Nephron progenitor cell (in vitro differentiated cells): ENCODE results near the gene HTT-AS.

Experiments
- DNase-seq: peaks from one replicate; pipeline ENCODE4 v3.0.0; 2021
- H3K27ac Mint-ChIP-seq: 2 replicates; pipeline ENCODE4 v1.8.0; 2021; ENCODE audit warnings: mild to moderate bottlenecking, moderate library complexity, mixed read lengths
- H3K27me3 Mint-ChIP-seq: 2 replicates; pipeline ENCODE4 v1.8.0; 2021; ENCODE audit warnings: mild to moderate bottlenecking, low read depth, mixed read lengths; ENCODE audit not compliant: poor library complexity
- H3K36me3 Mint-ChIP-seq: 2 replicates; pipeline ENCODE4 v1.8.0; 2021; ENCODE audit warnings: low read depth, mixed read lengths
- H3K4me1 Mint-ChIP-seq: 2 replicates; pipeline ENCODE4 v1.8.0; 2021; ENCODE audit warnings: mixed read lengths
- H3K4me3 Mint-ChIP-seq: 2 replicates; pipeline ENCODE4 v1.8.0; 2021; ENCODE audit warnings: mild to moderate bottlenecking, moderate library complexity, mixed read lengths
- H3K9me3 Mint-ChIP-seq: 2 replicates; pipeline ENCODE4 v1.8.0; 2021; ENCODE audit warnings: mild to moderate bottlenecking, moderate library complexity, mixed read lengths
- TF ChIP-seq, protein P1 (sequence below): fragments of 200-600 bp; sonication (generic); IDR thresholded peaks from 2 replicates; pipeline ENCODE4 v1.5.0; 2021; ENCODE audit warnings: antibody characterized with exemption

Gene HTT-AS

DNA sequence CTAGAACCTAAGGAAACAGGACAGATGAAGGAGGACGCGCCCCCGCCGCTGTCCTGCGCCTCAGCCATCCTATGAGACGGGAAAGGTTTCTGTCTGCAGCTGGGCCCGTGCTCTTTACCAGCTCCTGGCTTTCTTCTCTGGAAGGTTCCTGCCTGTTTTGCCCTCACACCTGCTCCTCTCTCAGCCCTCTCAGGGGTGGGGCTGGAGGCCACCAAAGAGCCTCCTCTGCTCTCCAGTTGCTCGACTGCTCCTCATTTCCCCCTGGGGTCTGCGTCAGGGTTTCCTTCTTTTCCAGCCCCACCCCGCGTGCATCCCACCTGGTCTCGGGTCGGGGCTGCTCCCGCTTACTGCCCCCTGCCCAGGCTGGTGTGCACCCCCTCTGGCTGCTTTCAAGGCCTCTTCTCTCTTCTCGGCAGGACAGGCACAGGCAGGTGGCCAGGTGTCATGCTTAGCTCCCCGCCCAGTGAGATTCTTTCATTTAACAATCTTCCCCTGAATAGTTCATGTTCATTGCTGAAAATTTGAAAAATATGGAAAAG lies 4.6 kb downstream of the HTT-AS start:
- H3K4me3 Mint-ChIP-seq: no peak overlapping the region
- no peaks in the 10 kb centered on the region for H3K36me3 Mint-ChIP-seq
- DNase-seq: no peak
- H3K27me3 Mint-ChIP-seq: peaks cover 24% of the 10 kb centered on the region
- peaks cover 9% of the 10 kb centered on the region for H3K9me3 Mint-ChIP-seq
- H3K27ac Mint-ChIP-seq: no peak overlapping the region
- TF ChIP-seq, protein P1, sequence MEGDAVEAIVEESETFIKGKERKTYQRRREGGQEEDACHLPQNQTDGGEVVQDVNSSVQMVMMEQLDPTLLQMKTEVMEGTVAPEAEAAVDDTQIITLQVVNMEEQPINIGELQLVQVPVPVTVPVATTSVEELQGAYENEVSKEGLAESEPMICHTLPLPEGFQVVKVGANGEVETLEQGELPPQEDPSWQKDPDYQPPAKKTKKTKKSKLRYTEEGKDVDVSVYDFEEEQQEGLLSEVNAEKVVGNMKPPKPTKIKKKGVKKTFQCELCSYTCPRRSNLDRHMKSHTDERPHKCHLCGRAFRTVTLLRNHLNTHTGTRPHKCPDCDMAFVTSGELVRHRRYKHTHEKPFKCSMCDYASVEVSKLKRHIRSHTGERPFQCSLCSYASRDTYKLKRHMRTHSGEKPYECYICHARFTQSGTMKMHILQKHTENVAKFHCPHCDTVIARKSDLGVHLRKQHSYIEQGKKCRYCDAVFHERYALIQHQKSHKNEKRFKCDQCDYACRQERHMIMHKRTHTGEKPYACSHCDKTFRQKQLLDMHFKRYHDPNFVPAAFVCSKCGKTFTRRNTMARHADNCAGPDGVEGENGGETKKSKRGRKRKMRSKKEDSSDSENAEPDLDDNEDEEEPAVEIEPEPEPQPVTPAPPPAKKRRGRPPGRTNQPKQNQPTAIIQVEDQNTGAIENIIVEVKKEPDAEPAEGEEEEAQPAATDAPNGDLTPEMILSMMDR: no peak
- peaks cover 12% of the 10 kb centered on the region for H3K4me1 Mint-ChIP-seq

DNA sequence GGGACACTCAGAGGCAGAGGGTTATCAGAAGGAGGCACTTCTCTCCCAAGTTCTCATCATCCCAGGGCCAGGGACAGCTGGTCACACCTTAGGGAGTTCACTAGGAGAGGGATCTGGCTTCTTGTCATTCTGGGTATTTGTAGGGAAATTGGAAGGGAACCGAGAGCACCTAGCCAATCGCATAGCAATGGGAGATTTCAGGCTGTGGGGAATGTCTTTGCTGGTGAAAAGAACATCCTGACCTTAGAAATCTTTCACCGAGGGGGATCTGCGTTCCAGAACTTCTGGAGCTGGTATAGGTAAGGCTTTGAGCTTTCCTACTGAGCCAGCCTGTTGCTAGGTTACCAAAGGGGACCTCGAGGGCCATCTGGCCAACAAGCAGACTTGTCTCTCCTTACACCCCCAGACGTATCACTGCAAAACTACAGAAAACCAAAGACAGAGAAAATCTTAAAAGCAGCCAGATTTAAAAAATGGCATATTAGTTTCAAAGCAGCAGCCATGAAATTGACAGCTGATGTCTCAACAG lies 6.8 kb downstream of the HTT-AS start:
- Mint-ChIP-seq H3K27me3 (peaks cover 28% of the 10 kb centered on the region), H3K4me1 (peaks cover 12% of the 10 kb centered on the region), H3K4me3 (no peak overlapping the region), H3K27ac (no peak overlapping the region), H3K36me3 (no peaks in the 10 kb centered on the region), H3K9me3 (peaks cover 12% of the 10 kb centered on the region)
- no peak for DNase-seq
- TF ChIP-seq, protein P1: no peak

DNA sequence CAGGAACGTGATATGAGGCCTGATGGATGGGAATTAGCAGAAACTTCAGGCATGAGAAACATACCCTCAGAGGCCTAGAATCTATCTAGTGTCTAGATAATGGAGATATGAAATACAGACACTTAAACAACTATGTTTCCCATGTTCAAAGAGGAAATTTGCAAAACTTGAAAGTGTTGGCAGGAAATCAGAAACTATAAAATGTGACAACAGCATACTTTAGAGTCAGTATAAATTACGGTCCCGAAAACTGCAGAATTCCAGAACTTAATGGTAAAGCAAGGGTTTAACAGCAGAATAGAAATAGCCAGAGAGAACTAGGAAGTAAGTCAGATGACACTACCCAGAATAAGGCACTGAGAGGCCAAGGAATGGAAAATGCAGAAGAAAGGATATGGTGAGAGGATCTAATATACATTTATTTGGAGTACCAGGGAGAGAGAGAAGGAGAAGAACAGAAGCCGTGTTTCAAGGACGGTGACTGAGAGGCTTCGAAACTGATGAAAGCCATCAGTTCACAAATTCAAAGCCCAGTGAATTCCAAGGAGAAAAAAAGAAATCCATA lies 7.4 kb downstream of the HTT-AS start:
- Mint-ChIP-seq H3K4me3 (no peak overlapping the region), H3K36me3 (no peaks in the 10 kb centered on the region), H3K4me1 (peaks cover 12% of the 10 kb centered on the region), H3K9me3 (peaks cover 13% of the 10 kb centered on the region), H3K27ac (no peak overlapping the region), H3K27me3 (peaks cover 29% of the 10 kb centered on the region)
- DNase-seq: no peak
- TF ChIP-seq, protein P1: no peak

DNA sequence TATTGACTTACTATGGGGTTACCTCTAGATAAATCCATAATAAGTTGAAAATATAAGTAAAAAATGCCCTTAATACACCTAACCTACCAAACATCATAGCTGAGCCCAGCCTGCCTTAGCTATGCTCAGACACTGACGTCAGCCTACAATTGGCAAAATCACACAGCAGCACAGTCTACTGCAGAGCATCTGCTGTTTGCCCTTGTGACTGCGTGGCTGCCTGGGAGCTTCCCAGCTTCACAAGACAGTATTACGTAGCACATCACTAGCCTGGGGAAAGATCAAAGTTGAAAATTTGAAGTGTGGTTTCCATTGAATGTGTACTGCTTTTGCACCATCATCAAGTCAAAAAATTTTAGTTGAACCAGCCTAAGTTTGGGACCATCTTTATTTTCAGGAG lies 8.8 kb downstream of the HTT-AS start:
- H3K27me3 Mint-ChIP-seq: peaks cover 33% of the 10 kb centered on the region
- no peak overlapping the region for H3K27ac Mint-ChIP-seq
- H3K4me1 Mint-ChIP-seq: peaks cover 9% of the 10 kb centered on the region
- TF ChIP-seq, protein P1: no peak
- H3K9me3 Mint-ChIP-seq: peaks cover 16% of the 10 kb centered on the region
- no peaks in the 10 kb centered on the region for H3K36me3 Mint-ChIP-seq
- DNase-seq: no peak
- H3K4me3 Mint-ChIP-seq: no peak overlapping the region

DNA sequence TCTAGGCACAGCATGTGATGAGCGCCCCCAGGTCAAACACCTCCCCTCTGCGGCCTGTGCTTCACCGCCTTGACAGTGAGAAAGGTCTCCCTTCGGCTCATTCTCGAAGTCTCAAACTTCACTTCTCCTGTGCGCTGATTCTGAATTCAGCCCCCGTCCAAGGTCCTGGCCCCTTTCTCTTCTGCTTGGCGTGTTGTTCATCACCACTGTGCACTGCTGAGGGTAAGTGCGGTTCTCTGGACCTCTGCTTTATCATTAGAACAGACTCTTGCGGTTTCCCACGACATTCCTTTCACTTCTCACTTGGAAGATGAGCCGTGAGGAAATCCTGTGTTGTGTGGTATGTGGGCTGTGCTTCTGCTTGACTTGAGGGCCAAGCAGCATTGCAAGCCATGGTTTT lies 11.9 kb downstream of the HTT-AS start:
- H3K27me3 Mint-ChIP-seq: peaks cover 20% of the 10 kb centered on the region
- peaks cover 3% of the 10 kb centered on the region for H3K4me1 Mint-ChIP-seq
- TF ChIP-seq, protein P1: no peak
- peaks cover 20% of the 10 kb centered on the region for H3K9me3 Mint-ChIP-seq
- H3K27ac Mint-ChIP-seq: no peak overlapping the region
- H3K36me3 Mint-ChIP-seq: no peaks in the 10 kb centered on the region
- no peak overlapping the region for H3K4me3 Mint-ChIP-seq
- DNase-seq: no peak

DNA sequence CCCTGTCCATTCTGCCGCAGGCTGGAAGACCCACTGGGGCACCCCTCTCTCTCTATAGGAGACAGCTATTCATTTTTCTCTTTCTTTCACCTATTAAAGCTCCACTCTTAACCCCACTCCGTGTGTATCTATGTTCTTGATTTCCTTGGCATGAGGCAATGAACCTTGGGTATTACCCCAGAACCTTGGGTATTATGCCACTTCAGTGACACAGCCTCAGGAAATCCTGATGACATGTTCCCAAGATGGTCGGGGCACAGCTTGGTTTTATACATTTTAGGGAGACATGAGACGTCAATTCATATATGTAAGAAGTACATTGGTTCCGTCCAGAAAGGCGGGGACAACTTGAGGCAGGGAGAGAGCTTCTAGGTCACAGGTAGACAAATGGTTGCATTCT lies 13.4 kb downstream of the HTT-AS start:
- Mint-ChIP-seq H3K4me3 (no peak overlapping the region), H3K9me3 (peaks cover 30% of the 10 kb centered on the region), H3K27ac (no peak overlapping the region), H3K27me3 (peaks cover 16% of the 10 kb centered on the region), H3K36me3 (no peaks in the 10 kb centered on the region), H3K4me1 (no peaks in the 10 kb centered on the region)
- TF ChIP-seq, protein P1: no peak
- DNase-seq: no peak
